CD1c-positive myeloid dendritic cell (primary cell): ENCODE data around the gene DRG2.

ENCODE experiments used
- DNase-seq: peaks from one replicate; pipeline ENCODE4 v3.0.0-alpha.2; 2016; ENCODE audit errors: extremely low spot score

Gene DRG2

DNA sequence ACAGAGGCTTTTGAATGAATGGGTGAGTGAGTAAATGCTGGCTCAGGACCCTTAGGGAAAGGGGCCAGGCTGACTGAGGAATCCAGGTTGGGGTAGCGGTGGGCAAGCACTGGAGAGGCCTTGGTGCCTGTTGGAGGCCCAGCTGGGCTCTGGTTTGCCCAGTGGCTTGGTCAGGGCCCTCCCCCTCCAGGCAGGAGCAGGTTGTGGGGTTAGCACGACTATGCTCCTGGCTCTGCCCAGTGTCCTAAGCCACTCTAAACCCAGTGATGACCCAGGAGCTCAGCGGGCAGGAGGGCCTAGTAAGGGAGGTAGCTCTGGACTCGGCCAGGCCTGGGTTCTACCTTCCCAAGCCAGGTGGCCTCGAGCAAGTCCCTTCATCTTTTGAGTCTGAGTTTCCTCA lies 28.3 kb downstream of the DRG2 start:
- DNase-seq = no peak

GRCh38 chr17:18117533-18117932 lies 29.8 kb downstream of the DRG2 start:
- DNase-seq = no peak

DNA sequence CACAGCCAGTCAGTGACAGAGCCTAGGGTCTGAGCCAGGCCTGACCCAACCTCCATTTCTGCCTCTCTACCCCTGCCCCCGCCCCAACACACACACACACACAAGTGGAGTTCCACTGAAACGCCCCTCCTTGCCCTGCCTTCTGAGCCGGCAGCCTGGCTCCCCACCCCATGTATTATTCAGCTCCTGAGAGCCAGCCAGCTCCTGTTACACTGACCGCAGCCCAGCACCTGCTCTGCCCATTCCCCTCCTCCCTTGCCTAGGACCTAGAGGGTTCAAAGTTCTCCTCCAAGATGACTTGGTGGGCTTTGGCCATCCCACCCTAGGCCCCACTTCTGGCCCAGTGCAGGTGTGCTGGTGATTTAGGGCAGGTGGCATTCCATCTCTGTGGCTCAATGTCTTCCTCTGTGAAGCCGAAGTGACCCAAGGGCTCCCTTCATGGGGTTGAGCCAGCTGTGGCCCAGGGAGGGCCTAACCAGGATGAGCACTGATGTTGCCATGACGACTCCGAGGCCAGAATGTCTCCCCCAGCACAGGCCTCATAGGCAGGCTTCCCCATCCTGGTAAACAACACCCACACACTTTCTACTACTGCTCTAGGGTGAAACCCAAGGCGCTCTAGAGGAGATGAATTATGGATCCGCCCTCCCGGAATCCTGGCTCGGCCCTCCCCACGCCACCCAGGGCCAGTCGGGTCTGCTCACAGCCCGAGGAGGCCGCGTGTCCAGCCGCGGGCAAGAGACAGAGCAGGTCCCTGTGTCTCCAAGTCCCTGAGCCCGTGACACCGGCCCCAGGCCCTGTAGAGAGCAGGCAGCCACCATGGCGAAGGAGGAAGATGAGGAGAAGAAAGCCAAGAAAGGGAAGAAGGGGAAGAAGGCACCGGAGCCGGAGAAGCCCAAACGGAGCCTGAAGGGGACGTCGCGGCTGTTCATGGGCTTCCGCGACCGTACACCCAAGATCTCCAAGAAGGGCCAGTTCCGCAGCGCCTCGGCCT lies 30.5 kb downstream of the DRG2 start:
- DNase-seq = no peak

GRCh38 chr17:18119166-18119745 lies 31.5 kb downstream of the DRG2 start:
- DNase-seq = no peak

DNA sequence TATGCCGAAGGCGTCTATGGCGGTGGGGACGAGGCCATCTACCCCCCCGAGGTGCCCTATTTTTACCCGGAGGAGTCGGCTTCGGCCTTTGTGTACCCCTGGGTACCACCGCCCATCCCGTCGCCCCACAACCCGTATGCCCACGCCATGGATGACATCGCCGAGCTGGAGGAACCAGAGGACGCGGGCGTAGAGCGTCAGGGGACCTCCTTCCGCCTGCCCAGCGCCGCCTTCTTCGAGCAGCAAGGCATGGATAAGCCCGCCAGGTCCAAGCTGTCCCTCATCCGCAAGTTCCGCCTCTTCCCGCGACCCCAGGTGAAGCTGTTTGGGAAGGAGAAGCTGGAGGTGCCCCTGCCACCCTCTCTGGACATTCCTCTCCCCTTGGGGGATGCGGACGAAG lies 32.2 kb downstream of the DRG2 start:
- no peak for DNase-seq

- DNase-seq = no peak
Observed at GRCh38 chr17:18120461-18121017, 32.8 kb downstream of the DRG2 start.

GRCh38 chr17:18121144-18121910 lies 33.6 kb downstream of the DRG2 start:
- no peak for DNase-seq

GRCh38 chr17:18122990-18123753 lies 35.4 kb downstream of the DRG2 start:
- DNase-seq = no peak

- no peak for DNase-seq
Observed at GRCh38 chr17:18124345-18125126, 36.8 kb downstream of the DRG2 start.

DNA sequence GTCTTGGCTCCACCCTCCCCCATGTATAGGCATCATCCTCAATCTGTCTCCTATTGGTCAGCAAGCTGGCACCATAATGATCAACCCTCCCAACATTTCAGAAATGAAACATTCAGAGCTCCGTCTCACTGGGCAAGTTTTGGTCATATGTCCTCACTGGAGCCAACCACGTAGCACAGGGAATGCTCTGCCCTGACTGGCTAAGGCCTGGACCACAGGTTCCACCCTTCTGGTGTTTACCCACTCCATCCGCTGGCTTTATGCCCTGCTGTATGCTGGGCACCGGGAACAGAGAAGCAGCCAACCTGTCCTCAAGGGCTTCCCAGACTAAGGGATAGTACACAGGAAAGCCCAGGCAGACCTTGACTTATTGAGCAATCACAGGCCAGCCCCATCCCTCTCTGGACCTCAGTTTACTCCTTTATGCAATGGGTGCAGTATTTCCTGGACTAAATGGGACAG lies 41.3 kb downstream of the DRG2 start:
- DNase-seq = no peak

DNA sequence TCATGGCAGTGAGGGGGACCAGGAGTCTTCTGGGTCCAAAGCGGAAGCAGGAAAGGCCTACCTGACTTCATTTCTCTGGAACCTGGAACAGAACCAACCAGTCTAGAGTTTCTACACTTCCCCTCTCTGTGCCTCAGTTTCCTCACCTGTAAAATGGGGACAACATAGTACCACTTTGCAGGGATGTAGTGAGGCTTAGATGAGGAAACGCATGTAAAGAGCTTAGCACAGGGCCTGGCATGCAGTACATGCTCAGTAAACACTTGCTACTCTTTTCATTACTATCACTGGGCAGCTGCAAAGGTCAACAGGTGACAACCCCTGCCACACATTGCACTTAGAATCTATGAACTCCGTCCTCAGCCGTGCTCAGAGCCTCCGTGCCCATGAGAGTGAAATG lies 45.0 kb downstream of the DRG2 start:
- no peak for DNase-seq

DNA sequence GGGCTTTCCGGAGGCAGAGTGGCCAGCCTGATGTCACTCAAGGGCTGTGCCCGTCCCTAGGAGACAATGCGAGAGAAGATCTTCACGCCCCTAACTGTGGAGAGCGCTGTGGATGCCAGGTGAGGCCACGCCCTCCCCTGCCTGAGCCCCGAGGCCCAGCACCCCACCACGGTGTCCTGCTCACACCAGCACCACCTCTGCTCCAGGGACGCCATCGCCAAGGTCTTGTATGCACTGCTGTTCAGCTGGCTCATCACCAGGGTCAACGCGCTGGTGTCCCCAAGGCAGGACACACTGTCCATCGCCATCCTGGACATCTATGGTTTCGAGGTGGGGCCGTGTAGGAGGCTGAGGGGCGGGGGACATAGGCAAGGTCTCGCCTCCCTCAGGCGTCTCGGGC lies 48.6 kb downstream of the DRG2 start:
- no peak for DNase-seq

GRCh38 chr17:18138065-18138749 lies 50.5 kb downstream of the DRG2 start:
- no peak for DNase-seq

- DNase-seq = no peak
Observed at GRCh38 chr17:18139092-18139491, 51.3 kb downstream of the DRG2 start.

- DNase-seq = no peak
Observed at GRCh38 chr17:18139498-18139897, 51.8 kb downstream of the DRG2 start.

- DNase-seq = no peak
Observed at GRCh38 chr17:18139949-18140348, 52.2 kb downstream of the DRG2 start.

DNA sequence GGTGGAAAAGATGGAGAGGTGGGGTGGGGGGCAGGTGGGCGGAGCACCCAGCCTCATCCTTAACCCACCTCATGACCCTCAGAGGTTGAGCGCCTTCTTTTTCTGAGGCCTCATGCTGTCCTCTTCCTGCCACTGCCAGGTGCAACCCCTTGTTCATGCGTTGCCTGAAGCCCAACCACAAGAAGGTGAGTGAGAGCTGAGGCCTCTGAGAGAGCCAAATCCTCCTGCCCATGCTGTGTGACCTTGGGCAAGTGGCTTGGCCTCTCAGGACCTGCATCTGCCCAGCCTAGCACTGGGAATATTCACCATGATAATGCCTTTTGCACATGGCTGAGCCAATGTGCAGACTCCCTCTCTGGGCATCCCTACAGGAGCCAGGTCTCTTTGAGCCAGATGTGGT lies 52.9 kb downstream of the DRG2 start:
- no peak for DNase-seq

- peak; percentile 78 for DNase-seq
Observed at GRCh38 chr17:18141210-18141803, 53.6 kb downstream of the DRG2 start.

- no peak for DNase-seq
Observed at GRCh38 chr17:18142417-18142816, 54.7 kb downstream of the DRG2 start.
